HUES64 (cell line): Measurements from ENCODE around the gene DPM2.

Source experiments
- H3K27ac ChIP-seq: 2 replicates; pipeline ENCODE4 v1.7.0; 2013; ENCODE audit warnings: low read depth, low read length, inconsistent platforms
- H3K27me3 ChIP-seq: 2 replicates; pipeline ENCODE4 v1.6.1; 2013; ENCODE audit warnings: mild to moderate bottlenecking, low read length; ENCODE audit not compliant: insufficient read depth
- H3K36me3 ChIP-seq: 2 replicates; pipeline ENCODE4 v1.6.1; 2013; ENCODE audit warnings: mild to moderate bottlenecking, low read length; ENCODE audit not compliant: insufficient read depth
- H3K4me1 ChIP-seq: 2 replicates; pipeline ENCODE4 v1.6.1; 2013; ENCODE audit warnings: mild to moderate bottlenecking, low read length, moderate library complexity; ENCODE audit not compliant: insufficient read depth
- H3K4me3 ChIP-seq: 2 replicates; pipeline ENCODE4 v1.5.1; 2013; ENCODE audit warnings: mild to moderate bottlenecking, low read length, moderate library complexity
- H3K9ac ChIP-seq: 2 replicates; pipeline ENCODE4 v1.6.1; 2013; ENCODE audit warnings: mild to moderate bottlenecking, low read depth, low read length
- H3K9me3 ChIP-seq: 2 replicates; pipeline ENCODE4 v1.6.1; 2013; ENCODE audit warnings: low read depth, low read length; ENCODE audit not compliant: insufficient read depth
- WGBS: fragments of 150-250, 120-280 bp; methylation state at CpG from one replicate; pipeline ENCODE4 v1.1.7; 2013; ENCODE audit warnings: missing lambda C conversion rate; 5-methylcytosine and 5-hydroxymethylcytosine counted together

DPM2 gene

DNA sequence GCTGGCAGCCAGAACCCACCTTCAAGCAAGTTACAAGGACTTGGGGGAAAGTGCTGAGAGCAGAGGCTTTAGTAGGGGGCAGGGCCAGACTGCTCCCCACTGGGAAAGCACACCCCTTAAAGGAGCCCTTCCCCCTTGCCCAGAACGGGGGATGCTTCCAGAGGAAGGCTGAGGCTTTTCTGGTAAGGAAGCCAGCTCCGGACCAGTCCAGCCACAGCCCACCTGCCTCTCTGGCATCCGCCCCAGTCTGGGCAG is 4.2 kb upstream of the DPM2 start:
- 97% methylated on average over 3 of the region's 3 CpGs for WGBS
- no peak overlapping the region for H3K4me3 ChIP-seq
- no peak overlapping the region for H3K27ac ChIP-seq
- H3K27me3 ChIP-seq, result no peaks in the 10 kb centered on the region
- H3K9me3 ChIP-seq, result no peaks in the 10 kb centered on the region
- 0 out of 2 replicates have a peak, but pooled peaks cover 1% of the 10 kb centered on the region for H3K4me1 ChIP-seq
- H3K36me3 ChIP-seq, result peaks cover 37% of the 10 kb centered on the region
- no peak overlapping the region for H3K9ac ChIP-seq

DNA sequence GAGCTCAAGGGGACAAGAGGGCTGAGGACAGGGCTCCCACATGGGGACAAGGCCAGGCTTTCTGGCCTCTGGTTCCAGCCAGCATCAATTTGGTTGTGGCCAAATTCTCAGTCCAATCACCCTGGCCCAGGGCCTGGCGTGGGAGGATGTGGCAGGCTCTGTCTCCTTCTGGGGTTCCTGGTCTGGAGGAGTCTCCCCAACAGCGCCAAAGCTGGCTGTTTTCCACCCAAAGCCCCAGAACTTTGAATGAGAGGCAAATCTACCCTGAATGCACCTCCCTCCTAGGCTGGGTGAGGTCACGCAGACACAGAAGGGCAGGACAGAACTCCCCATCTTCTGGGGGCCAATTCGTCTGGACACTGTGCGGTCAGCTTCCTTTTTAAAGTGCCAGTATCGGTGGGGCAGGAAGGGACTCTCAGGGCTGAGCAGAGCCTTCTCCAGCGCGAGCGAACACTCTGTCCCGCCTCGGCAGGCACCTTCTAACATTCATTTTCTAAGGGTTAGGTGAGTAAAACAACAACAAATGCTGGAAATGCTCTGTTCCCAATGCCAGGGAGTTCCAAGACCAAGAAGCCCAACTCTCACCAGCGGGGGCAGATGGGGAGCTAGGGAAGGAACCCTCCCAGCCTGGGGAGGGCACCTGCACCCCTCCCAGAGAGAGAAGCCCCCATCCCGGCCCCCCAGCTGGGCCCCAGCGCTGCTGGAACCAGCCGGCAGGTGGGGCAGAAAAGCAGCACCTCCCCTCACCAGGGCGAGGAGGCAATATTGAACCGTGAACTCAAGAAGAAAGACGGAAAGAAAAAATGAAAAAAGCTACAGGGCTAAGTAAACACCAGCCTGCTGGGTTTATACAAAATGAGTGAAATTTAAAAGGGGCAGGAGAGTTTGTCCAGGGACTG is 3.7 kb upstream of the DPM2 start:
- peaks cover 38% of the 10 kb centered on the region for H3K36me3 ChIP-seq
- 90% methylated on average over 18 of the region's 18 CpGs for WGBS
- H3K4me3 ChIP-seq, result no peak overlapping the region
- no peaks in the 10 kb centered on the region for H3K9me3 ChIP-seq
- H3K9ac ChIP-seq, result no peak overlapping the region
- 0 out of 2 replicates have a peak, but pooled peaks cover 7% of the 10 kb centered on the region for H3K4me1 ChIP-seq
- no peaks in the 10 kb centered on the region for H3K27me3 ChIP-seq
- H3K27ac ChIP-seq, result no peak overlapping the region

DNA sequence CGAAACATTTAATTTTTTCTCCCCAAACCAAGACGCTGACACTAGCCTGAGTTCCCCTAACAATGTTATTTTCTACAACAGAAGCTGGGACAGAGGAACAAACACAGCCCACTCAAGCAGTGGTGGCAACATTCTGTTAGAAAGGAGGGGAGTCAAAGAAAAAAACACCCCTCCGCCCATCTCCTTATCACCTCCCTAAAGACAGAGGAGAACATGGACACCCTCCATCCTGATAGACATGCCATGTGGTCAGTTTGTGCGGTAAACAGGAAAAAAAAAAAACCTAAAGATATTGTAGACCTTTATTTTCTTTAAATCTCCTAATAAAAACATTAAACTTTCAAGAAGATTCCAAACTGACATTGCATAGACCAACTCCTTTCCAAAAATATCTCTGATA is 2.9 kb upstream of the DPM2 start:
- no peak overlapping the region for H3K4me3 ChIP-seq
- H3K36me3 ChIP-seq, result peaks cover 39% of the 10 kb centered on the region
- 0 out of 2 replicates have a peak, but pooled peaks cover 10% of the 10 kb centered on the region for H3K4me1 ChIP-seq
- WGBS, result 98% methylated on average over 4 of the region's 4 CpGs
- no peaks in the 10 kb centered on the region for H3K9me3 ChIP-seq
- H3K27ac ChIP-seq, result no peak overlapping the region
- H3K27me3 ChIP-seq, result no peaks in the 10 kb centered on the region
- H3K9ac ChIP-seq, result no peak overlapping the region

GRCh38 chr9:127938298-127938690 is 640 bp upstream of the DPM2 start:
- WGBS, result 35% methylated on average over 25 of the region's 25 CpGs
- peak overlapping the region; percentile 66 for H3K9ac ChIP-seq
- H3K9me3 ChIP-seq, result no peaks in the 10 kb centered on the region
- H3K4me3 ChIP-seq, result peak overlapping the region; percentile 90
- 0 out of 2 replicates have a peak, but pooled peaks cover 10% of the 10 kb centered on the region for H3K4me1 ChIP-seq
- H3K27me3 ChIP-seq, result no peaks in the 10 kb centered on the region
- H3K36me3 ChIP-seq, result peaks cover 23% of the 10 kb centered on the region
- H3K27ac ChIP-seq, result 0 out of 2 replicates have a peak overlapping the region, but pooled peaks have one; percentile 18

DNA sequence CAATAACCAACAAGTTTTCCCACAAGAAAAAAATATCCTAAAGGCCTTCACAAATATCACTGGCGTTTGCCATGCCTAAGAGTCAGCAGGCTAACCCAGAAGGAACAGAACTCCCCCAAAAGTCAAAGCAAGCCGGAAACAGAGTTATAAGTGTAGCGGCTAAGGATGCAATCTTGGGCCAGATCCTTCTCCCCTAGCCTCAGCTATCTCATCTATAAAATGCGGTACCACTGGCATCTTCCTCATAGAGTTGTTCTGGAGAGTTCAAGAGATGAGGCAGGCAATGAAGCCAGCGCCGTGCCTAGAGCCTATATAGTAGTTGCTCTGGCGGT is 632 bp downstream of the DPM2 start:
- Histone ChIP-seq H3K4me3 (peak overlapping the region; percentile 90), H3K9ac (peak overlapping the region; percentile 72), H3K27ac (no peak overlapping the region), H3K27me3 (no peaks in the 10 kb centered on the region), H3K36me3 (peaks cover 12% of the 10 kb centered on the region), H3K9me3 (no peaks in the 10 kb centered on the region), H3K4me1 (0 out of 2 replicates have a peak, but pooled peaks cover 10% of the 10 kb centered on the region)
- 17% methylated on average over 6 of the region's 7 CpGs for WGBS

DNA sequence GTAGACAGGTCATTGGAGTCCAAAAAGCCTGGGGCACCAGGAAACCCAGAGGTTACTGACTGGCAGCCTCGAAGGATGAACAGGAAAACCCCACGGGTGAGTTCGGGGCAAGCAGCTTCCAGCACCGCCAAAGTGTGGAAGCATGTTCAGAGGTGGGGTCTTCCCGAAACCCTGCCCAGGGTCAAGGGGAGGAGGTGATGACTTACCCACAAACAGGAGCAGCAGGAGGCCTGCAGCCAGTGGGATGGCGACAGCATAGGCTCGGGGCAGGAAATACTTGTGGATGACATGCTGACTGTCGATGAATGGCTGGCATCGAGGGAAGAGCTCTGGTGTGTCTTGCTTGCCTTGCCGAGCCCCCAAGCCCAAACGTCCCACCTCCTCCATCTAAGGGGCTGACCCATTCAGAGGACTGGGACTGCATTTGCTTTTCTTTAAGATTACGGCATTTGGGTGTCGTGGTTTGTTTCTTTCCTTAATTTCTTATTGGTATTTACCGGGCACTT is 1.3 kb downstream of the DPM2 start:
- Histone ChIP-seq H3K36me3 (peaks cover 11% of the 10 kb centered on the region), H3K4me1 (peaks cover 12% of the 10 kb centered on the region; the same call in 1 of the 2 replicates), H3K9me3 (no peaks in the 10 kb centered on the region), H3K27ac (no peak overlapping the region), H3K4me3 (peak overlapping the region; percentile 90), H3K9ac (no peak overlapping the region; the same call in 1 of the 2 replicates), H3K27me3 (no peaks in the 10 kb centered on the region)
- WGBS, result 86% methylated on average over 14 of the region's 14 CpGs

DNA sequence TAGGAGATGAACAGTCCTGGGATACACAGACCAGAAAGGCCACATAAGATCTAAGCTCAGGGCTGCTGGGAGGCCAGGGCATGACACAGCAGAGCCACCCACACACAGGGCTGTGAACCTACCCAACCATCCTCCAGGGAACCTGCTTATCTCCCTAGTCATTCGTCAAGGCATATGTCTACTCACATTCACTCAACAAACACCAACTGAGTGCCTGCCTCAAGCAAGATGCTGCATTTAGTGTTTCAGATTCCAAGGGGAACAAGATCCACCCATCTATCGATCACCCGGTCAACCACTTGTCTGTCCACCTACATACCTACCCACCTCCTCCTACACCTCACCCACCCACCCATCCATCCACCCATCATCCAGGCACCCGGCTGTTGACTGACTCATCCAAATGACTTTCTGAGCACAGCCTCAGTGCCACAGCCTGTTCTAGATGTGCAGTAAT is 1.9 kb downstream of the DPM2 start:
- Histone ChIP-seq H3K27me3 (no peaks in the 10 kb centered on the region), H3K4me3 (peak overlapping the region; percentile 90; the same call in 1 of the 2 replicates), H3K36me3 (peaks cover 11% of the 10 kb centered on the region), H3K9me3 (no peaks in the 10 kb centered on the region), H3K4me1 (peaks cover 18% of the 10 kb centered on the region), H3K9ac (no peak overlapping the region), H3K27ac (no peak overlapping the region)
- 84% methylated on average over 4 of the region's 4 CpGs for WGBS

DNA sequence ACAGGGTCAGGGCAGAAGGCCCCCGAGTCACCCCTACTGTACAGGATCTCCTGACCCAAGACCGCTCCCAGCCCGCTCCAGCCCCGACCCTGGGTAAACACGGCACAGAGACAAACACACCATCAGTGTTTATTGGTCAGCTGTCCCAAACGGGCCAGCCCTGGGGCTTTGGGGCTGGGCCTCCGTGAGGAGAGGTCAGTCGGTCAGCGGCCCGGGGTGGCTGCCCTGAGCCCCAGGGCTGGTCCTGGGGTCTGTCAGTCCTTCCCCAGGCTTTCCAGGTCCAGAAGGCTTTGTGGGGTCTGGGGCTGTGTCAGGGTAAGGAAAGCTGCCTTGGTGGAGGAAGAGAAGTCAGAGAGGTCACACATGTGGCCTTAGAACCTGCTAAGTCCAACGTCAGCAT is 2.7 kb downstream of the DPM2 start:
- Histone ChIP-seq H3K4me1 (peaks cover 21% of the 10 kb centered on the region), H3K9me3 (no peaks in the 10 kb centered on the region), H3K36me3 (peaks cover 9% of the 10 kb centered on the region), H3K4me3 (no peak overlapping the region), H3K9ac (no peak overlapping the region), H3K27me3 (peaks cover under 1% of the 10 kb centered on the region; the same call in 1 of the 2 replicates), H3K27ac (no peak overlapping the region)
- 86% methylated on average over 11 of the region's 11 CpGs for WGBS

GRCh38 chr9:127934248-127934647 is 3.4 kb downstream of the DPM2 start:
- 85% methylated on average over 4 of the region's 4 CpGs for WGBS
- Histone ChIP-seq H3K27ac (no peak overlapping the region), H3K36me3 (peaks cover 8% of the 10 kb centered on the region; the same call in 1 of the 2 replicates), H3K27me3 (peaks cover 8% of the 10 kb centered on the region), H3K4me3 (no peak overlapping the region), H3K4me1 (peaks cover 23% of the 10 kb centered on the region), H3K9ac (no peak overlapping the region), H3K9me3 (no peaks in the 10 kb centered on the region)

- H3K9me3 ChIP-seq, result no peaks in the 10 kb centered on the region
- H3K36me3 ChIP-seq, result peaks cover 7% of the 10 kb centered on the region; the same call in 1 of the 2 replicates
- H3K9ac ChIP-seq, result peak overlapping the region; percentile 13; the same call in 1 of the 2 replicates
- H3K4me1 ChIP-seq, result peaks cover 21% of the 10 kb centered on the region
- H3K27me3 ChIP-seq, result peaks cover 32% of the 10 kb centered on the region
- 22% methylated on average over 18 of the region's 18 CpGs for WGBS
- peak overlapping the region; percentile 60 for H3K4me3 ChIP-seq
- H3K27ac ChIP-seq, result peak overlapping the region; percentile 53; the same call in 1 of the 2 replicates
These were observed 6.4 kb downstream of the DPM2 start for GRCh38 chr9:127931092-127931881.
